ENCODE measurements around the gene LCP2.
A peak's percentile ranks its signal among the peaks of the same experiment; 100 is the strongest.

The LCP2 gene

DNA sequence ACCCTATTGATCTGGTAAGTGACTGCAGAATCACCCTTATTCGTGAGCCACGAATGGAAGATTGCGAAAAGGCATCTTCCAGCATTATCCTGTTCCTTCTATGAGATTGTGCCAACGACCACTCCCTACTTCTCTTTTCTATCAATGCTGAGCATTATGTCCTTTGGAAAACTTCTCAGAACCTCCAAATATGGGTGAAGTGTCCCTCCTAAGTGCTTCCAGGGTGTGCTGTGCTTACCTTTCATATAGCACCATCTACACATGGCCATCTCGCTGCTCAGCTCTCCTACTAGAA is 14.7 kb upstream of the LCP2 start:
- no peak for DNase-seq (ENCODE audit: low read depth)
- H3K4me3 ChIP-seq (ENCODE audit: low read length), result no peak overlapping the region
- TF ChIP-seq, protein P1, sequence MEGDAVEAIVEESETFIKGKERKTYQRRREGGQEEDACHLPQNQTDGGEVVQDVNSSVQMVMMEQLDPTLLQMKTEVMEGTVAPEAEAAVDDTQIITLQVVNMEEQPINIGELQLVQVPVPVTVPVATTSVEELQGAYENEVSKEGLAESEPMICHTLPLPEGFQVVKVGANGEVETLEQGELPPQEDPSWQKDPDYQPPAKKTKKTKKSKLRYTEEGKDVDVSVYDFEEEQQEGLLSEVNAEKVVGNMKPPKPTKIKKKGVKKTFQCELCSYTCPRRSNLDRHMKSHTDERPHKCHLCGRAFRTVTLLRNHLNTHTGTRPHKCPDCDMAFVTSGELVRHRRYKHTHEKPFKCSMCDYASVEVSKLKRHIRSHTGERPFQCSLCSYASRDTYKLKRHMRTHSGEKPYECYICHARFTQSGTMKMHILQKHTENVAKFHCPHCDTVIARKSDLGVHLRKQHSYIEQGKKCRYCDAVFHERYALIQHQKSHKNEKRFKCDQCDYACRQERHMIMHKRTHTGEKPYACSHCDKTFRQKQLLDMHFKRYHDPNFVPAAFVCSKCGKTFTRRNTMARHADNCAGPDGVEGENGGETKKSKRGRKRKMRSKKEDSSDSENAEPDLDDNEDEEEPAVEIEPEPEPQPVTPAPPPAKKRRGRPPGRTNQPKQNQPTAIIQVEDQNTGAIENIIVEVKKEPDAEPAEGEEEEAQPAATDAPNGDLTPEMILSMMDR (conservative IDR thresholded peaks at IDR 0.05; ENCODE audit: low read length), result no peak

DNA sequence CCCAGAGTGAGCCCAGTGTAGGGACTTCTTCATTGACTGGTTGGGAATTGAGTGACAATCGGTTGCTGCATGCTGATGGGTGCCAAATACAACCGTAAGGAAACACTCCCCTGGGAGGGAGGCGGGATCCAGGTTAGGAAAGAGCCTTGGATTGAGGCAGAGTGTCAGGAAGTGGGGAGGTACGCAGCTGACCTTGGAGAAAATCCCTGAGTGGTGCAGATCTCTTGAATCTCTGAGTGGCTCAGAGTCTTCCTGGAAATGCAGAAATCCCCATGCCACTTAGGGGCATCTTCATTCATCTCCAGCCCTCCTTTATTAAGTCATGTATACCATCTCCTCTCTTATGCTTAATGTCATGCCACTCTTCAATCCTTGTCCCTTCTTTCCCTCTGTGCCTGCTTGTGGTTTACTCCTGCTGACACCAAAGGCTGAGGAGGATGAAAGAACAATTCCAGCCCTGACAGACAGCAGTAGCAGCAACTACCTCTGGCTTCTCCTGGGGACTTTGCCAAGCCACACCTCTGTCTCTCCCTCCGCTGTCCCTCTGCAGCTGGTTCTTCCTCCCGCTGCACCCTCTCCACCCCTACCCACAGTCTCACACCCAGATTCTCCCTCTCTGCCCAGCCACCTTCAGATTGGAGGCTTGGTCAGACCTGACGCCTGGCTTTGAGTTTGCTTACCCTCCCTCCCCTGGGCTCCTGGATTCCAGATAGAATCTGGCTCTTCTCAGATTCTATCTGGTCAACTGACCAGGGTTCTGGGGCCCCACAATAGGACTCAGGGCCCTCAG is 14.1 kb upstream of the LCP2 start:
- H3K4me3 ChIP-seq (ENCODE audit: low read length), result no peak overlapping the region
- TF ChIP-seq, protein P1 (conservative IDR thresholded peaks at IDR 0.05; ENCODE audit: low read length), result no peak
- DNase-seq (ENCODE audit: low read depth), result no peak

DNA sequence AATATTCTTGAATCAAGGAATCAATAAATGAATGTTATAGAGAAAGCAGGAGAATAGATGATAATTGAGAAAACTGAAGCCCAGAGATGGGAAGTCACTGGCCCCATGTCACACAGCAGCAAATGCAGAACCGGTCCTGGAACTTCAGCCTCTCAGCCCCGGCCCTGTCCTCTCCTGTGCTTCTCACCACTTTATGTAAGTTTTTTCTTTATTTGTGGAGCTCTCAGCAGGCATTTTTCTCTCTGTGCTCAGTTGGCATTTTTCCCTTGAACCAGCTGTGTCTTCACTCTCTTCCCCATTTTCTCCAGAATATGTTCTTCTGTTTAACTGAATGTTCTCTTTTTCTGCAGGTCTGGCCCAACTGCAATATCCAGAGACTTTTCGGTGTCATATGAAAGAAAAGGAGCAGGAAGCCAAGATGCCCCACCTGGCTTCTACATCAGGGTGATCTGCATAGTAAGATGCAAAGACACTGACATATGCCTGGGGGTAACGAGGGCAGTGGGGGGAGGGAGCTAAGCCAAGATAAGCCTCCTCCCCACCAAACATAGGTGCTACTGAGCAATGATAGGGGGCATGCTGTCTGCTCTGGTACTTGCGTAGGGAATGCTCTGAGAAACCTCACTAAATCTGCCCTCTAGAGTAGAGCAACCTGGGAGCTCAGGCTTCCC is 12.8 kb upstream of the LCP2 start:
- TF ChIP-seq, protein P1 (conservative IDR thresholded peaks at IDR 0.05; ENCODE audit: low read length), result no peak
- H3K4me3 ChIP-seq (ENCODE audit: low read length), result no peak overlapping the region
- DNase-seq (ENCODE audit: low read depth), result no peak

DNA sequence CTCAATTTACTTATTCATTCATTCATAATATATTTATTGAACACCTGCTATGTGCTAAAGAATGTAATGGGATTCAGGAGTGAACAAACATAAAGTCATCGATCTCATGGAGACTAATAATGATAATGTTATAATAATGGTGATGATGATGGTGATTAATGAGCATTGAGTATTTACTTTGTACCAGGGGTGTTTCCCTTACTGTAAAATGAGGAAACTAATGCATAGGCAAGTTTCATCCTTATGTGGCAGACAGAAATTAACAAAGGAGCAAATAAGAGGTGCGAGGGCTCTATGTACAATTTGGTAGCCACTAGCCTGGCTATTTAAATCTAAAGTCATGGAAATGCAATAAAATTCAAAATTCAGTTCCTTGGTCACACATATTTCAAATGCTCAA is 11.1 kb upstream of the LCP2 start:
- TF ChIP-seq, protein P1 (conservative IDR thresholded peaks at IDR 0.05; ENCODE audit: low read length), result no peak
- DNase-seq (ENCODE audit: low read depth), result no peak
- no peak overlapping the region for H3K4me3 ChIP-seq (ENCODE audit: low read length)

DNA sequence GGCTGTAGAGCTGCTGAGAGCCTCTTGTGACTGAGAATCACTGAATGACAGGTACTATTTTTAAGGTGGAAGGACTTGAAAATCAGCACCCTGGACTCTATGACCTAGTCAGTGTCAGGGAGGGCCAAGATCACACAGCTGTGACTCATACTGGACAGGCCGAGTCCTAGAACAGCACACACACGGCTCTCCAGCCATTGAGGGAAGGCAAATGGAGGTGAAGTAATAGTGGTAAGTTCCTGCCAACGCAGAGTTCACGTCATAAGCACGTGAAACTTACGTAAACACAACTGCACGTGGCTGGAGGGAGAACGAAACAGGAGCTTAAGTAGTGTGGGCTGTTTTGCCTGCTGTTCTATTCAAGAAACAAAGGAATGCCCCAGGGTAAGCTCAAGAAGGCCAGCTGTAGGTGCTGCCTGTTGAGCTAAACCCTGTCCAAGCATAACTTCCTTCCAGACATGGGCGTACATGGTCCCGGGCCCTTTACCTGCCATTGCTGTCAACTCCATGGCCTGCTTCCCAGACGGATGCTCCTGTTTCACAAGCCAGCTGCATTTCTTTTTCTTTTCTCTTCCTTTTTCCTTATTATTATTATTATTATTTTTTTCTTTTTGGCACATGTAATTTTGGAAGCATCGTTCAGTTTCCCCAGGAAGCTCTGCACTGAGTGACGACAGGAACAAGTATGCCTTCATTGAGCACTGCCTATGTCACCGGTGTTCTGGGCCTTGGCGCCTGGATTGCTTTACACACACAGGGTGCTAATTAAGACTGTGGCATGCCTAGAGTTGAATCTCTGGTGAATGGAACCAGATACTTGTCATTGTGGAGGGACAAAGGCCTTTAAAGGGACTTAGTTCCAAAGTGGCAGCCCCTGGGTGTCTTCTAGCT is 10.2 kb upstream of the LCP2 start:
- TF ChIP-seq, protein P1 (conservative IDR thresholded peaks at IDR 0.05; ENCODE audit: low read length), result no peak
- peak; percentile 26 for DNase-seq (ENCODE audit: low read depth)
- H3K4me3 ChIP-seq (ENCODE audit: low read length), result no peak overlapping the region

DNA sequence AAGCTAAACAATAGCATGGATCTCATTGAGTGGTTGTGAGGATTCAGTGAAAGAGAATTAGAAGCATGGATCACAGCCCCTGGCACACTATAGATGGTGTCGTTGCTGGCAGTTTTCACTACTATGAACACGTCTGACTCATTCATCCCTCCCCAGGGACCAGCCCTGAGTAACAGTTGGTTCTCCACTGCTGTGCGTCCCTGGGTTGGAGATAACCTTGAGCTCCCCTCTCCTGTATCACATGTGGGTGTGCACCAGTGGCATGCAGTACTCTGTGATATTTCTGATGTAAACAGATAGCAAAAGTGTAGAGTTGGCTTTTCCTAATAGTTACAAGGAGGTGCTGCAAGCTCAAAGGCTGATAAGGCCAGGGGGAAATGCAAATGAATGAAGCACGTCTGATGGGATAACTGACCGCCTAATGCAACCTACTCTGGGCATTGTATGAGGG is 8.8 kb upstream of the LCP2 start:
- TF ChIP-seq, protein P1 (conservative IDR thresholded peaks at IDR 0.05; ENCODE audit: low read length), result no peak
- DNase-seq (ENCODE audit: low read depth), result peak; percentile 81
- no peak overlapping the region for H3K4me3 ChIP-seq (ENCODE audit: low read length)
